Panc1 (cell line): ENCODE data around the gene PCSK2.

Experiments
- POLR2AphosphoS5 ChIP-seq: IDR thresholded peaks from 2 replicates; pipeline ENCODE4 v1.6.1; 2012; ENCODE audit warnings: mild to moderate bottlenecking, low read depth, low read length, moderate library complexity
- SIN3A ChIP-seq: IDR thresholded peaks from 2 replicates; pipeline ENCODE4 v1.6.1; 2012; ENCODE audit warnings: low read depth, mild to moderate bottlenecking, low read length, moderate library complexity, borderline replicate concordance; ENCODE audit not compliant: insufficient read depth
- TCF7L2 ChIP-seq: IDR thresholded peaks from 2 replicates; pipeline ENCODE4 v1.6.1; 2011; ENCODE audit warnings: mild to moderate bottlenecking, low read depth, low read length, inconsistent platforms
- TF ChIP-seq, protein P1 (sequence below): fragments of 450-650 bp; IDR thresholded peaks from 2 replicates; pipeline ENCODE4 v1.5.1; 2017; ENCODE audit warnings: mild to moderate bottlenecking
- TF ChIP-seq, protein P2 (sequence below), 2 experiments: IDR thresholded peaks; 2 replicates each; pipeline ENCODE4 v1.6.1; 2011 to 2012; ENCODE audit warnings: low read depth in 2 of 2, control low read depth in 1 of 2, low read length in 1 of 2, mild to moderate bottlenecking in 1 of 2, moderate library complexity in 1 of 2; ENCODE audit not compliant: insufficient read depth in 1 of 2

DNA sequence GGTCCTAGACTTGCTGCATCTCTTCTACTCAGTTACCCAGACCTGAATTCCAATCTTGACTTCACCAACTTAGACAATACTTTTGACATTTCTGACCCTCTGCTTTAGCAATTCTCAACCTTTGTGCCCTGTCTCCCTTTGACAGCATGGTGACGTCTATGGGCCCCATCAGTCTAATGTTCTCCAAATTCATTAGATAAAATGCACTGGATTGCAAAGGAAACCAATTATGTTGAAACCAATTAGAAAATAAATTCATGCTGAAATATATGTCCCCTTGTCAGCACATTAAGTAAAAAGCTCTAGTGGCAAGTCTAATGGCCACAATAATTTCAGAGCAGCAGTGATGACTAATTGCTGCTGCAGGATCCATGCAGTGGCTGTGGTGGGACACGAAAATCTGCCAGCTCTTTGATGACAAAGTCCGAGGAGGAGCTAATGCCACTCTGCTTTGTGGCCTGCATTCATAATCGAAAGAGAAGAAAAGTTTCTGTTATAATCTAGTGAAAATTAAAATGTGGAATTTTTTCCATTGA, 240.3 kb downstream of the PCSK2 start:
- TF ChIP-seq, protein P1, sequence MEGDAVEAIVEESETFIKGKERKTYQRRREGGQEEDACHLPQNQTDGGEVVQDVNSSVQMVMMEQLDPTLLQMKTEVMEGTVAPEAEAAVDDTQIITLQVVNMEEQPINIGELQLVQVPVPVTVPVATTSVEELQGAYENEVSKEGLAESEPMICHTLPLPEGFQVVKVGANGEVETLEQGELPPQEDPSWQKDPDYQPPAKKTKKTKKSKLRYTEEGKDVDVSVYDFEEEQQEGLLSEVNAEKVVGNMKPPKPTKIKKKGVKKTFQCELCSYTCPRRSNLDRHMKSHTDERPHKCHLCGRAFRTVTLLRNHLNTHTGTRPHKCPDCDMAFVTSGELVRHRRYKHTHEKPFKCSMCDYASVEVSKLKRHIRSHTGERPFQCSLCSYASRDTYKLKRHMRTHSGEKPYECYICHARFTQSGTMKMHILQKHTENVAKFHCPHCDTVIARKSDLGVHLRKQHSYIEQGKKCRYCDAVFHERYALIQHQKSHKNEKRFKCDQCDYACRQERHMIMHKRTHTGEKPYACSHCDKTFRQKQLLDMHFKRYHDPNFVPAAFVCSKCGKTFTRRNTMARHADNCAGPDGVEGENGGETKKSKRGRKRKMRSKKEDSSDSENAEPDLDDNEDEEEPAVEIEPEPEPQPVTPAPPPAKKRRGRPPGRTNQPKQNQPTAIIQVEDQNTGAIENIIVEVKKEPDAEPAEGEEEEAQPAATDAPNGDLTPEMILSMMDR = no peak
- TF ChIP-seq POLR2AphosphoS5 = no peak
- TF ChIP-seq, protein P2, sequence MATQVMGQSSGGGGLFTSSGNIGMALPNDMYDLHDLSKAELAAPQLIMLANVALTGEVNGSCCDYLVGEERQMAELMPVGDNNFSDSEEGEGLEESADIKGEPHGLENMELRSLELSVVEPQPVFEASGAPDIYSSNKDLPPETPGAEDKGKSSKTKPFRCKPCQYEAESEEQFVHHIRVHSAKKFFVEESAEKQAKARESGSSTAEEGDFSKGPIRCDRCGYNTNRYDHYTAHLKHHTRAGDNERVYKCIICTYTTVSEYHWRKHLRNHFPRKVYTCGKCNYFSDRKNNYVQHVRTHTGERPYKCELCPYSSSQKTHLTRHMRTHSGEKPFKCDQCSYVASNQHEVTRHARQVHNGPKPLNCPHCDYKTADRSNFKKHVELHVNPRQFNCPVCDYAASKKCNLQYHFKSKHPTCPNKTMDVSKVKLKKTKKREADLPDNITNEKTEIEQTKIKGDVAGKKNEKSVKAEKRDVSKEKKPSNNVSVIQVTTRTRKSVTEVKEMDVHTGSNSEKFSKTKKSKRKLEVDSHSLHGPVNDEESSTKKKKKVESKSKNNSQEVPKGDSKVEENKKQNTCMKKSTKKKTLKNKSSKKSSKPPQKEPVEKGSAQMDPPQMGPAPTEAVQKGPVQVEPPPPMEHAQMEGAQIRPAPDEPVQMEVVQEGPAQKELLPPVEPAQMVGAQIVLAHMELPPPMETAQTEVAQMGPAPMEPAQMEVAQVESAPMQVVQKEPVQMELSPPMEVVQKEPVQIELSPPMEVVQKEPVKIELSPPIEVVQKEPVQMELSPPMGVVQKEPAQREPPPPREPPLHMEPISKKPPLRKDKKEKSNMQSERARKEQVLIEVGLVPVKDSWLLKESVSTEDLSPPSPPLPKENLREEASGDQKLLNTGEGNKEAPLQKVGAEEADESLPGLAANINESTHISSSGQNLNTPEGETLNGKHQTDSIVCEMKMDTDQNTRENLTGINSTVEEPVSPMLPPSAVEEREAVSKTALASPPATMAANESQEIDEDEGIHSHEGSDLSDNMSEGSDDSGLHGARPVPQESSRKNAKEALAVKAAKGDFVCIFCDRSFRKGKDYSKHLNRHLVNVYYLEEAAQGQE (IDR thresholded peaks at IDR 0.05; ENCODE audit: insufficient read depth in 1 of 2, low read depth in 2 of 2, low read length in 1 of 2) = no peak
- TF ChIP-seq SIN3A = no peak
- no peak for TF ChIP-seq TCF7L2
